GM12865 (cell line): ENCODE data around the gene SCGB1D2.

Experiments used
- DNase-seq: peaks from one replicate; pipeline ENCODE4 v3.0.0; 2010; ENCODE audit warnings: low read depth
- H3K4me3 ChIP-seq: 2 replicates; pipeline ENCODE4 v1.5.1; 2011; ENCODE audit warnings: mild to moderate bottlenecking, low read depth, low read length, control low read depth
- TF ChIP-seq, protein P1 (sequence below): IDR thresholded peaks from 2 replicates; pipeline ENCODE4 v1.5.1; 2011; ENCODE audit warnings: low read length, control low read depth, low read depth, inconsistent platforms; ENCODE audit not compliant: insufficient read depth; ENCODE audit errors: missing control alignments

Gene SCGB1D2

DNA sequence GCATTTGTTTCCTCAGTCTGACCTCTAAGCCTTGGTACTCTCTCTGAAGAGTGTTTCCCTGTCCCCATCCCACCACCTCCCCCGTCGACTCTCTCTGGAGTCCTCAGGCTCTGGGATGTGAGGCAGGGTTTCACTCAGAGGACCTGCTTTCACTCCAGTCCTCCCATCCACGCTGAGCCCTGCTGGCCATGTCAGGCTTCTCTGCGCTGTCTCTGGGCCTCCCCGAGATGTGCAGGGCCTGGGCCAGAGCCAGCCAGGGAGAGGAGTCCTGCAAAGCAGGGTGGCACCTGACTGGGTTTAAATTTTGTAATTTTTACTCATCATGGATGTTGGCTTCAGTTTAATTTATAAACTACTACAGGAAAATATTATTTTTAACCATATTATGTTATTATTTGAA is 31.2 kb downstream of the SCGB1D2 start:
- H3K4me3 ChIP-seq = no peak overlapping the region
- TF ChIP-seq, protein P1, sequence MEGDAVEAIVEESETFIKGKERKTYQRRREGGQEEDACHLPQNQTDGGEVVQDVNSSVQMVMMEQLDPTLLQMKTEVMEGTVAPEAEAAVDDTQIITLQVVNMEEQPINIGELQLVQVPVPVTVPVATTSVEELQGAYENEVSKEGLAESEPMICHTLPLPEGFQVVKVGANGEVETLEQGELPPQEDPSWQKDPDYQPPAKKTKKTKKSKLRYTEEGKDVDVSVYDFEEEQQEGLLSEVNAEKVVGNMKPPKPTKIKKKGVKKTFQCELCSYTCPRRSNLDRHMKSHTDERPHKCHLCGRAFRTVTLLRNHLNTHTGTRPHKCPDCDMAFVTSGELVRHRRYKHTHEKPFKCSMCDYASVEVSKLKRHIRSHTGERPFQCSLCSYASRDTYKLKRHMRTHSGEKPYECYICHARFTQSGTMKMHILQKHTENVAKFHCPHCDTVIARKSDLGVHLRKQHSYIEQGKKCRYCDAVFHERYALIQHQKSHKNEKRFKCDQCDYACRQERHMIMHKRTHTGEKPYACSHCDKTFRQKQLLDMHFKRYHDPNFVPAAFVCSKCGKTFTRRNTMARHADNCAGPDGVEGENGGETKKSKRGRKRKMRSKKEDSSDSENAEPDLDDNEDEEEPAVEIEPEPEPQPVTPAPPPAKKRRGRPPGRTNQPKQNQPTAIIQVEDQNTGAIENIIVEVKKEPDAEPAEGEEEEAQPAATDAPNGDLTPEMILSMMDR = no peak

DNA sequence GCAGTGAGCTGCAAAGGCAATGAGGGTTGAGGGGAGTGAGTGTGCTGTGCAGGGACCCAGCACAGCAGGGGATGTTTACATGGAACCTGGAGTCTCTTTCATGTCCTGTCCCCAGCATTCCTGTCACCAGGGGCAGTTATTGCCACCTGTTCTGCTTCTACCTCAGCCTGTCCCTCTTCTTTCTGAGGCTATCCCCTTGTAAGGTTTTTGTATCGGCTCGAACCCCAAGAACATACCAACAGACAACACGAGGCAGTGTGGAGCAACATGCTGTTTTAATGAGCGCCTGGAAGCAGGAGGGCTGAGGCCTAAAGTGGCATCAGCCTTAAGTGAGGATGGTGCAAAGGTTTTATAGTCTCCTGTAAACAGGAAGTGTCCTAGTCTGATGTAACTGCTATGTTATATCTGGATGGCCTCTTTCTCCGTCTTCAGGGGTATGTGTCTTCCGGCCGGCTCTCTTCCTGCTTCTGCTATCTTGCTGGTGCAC is 31.8 kb downstream of the SCGB1D2 start:
- TF ChIP-seq, protein P1 = no peak
- no peak overlapping the region for H3K4me3 ChIP-seq
- DNase-seq = no peak

More for the DNA sequence above, 31.2 kb downstream of the SCGB1D2 start:
- DNase-seq = no peak

DNA sequence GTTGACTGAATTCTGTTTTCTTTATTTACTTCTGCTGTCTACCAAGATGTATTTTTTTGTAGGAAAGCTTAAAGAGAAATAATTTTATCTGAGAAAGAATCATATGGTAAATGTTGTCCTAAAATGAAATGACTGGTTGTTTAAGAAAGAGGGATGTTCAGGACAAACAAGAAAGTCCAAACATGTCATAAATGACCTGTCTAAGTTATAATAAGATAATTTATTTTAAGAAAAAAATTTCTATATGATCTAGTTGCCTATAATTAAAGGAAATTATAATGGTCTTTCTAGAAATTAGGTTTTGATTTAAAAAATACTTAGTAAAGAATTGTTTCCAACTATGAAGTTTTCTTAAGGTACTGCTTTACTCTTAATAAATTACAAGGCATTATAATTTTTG is 38.4 kb downstream of the SCGB1D2 start:
- DNase-seq = no peak
- TF ChIP-seq, protein P1 = no peak
- H3K4me3 ChIP-seq = no peak overlapping the region
